GM23338 (cell line): ENCODE results near the gene SRSF7. TPM values are rescaled to one million over a fixed set of nuclear protein-coding genes. Genes with fewer than 3 reads are reported as not detected.

ENCODE experiments used
- ATAC-seq: fragments of 200-7000 bp; cut with Tn5 transposase; 3 replicates; pipeline ENCODE4 v1.9.1; 2020
- DNase-seq: peaks from one replicate; pipeline ENCODE4 v3.0.0-alpha.2; 2015; ENCODE audit warnings: low spot score
- H2AFZ ChIP-seq: fragments of 200-600 bp; sonication (generic); 2 replicates; pipeline ENCODE4 v1.8.0; 2016; ENCODE audit warnings: antibody characterized with exemption, mild to moderate bottlenecking, moderate library complexity
- H3F3A ChIP-seq: fragments of 200-600 bp; sonication (generic); replicated peaks from 2 replicates; pipeline ENCODE4 v1.8.0; 2017; ENCODE audit warnings: antibody characterized with exemption, mixed run types, low read depth
- H3K27ac ChIP-seq: fragments of 200-600 bp; sonication (generic); 2 replicates; pipeline ENCODE4 v1.6.1; 2016; ENCODE audit warnings: low read depth
- H3K27me3 ChIP-seq: fragments of 200-600 bp; sonication (generic); 2 replicates; pipeline ENCODE4 v1.8.0; 2016; ENCODE audit warnings: mild to moderate bottlenecking, mixed run types, moderate library complexity; ENCODE audit not compliant: insufficient read depth
- H3K36me3 ChIP-seq: fragments of 200-600 bp; sonication (generic); 2 replicates; pipeline ENCODE4 v1.8.0; 2016; ENCODE audit warnings: mild to moderate bottlenecking; ENCODE audit not compliant: insufficient read depth
- H3K4me1 ChIP-seq: fragments of 200-600 bp; sonication (generic); 2 replicates; pipeline ENCODE4 v1.8.0; 2016; ENCODE audit warnings: mild to moderate bottlenecking, moderate library complexity; ENCODE audit not compliant: insufficient read depth
- H3K4me2 ChIP-seq: fragments of 200-600 bp; sonication (generic); 2 replicates; pipeline ENCODE4 v1.7.1; 2017; ENCODE audit warnings: mixed run types
- H3K4me3 ChIP-seq: fragments of 200-600 bp; sonication (generic); 2 replicates; pipeline ENCODE4 v1.6.1; 2016; ENCODE audit warnings: mixed run types
- H3K79me2 ChIP-seq: fragments of 200-600 bp; sonication (generic); replicated peaks from 2 replicates; pipeline ENCODE4 v1.8.0; 2017; ENCODE audit warnings: mild to moderate bottlenecking; ENCODE audit not compliant: insufficient read depth
- H3K9me2 ChIP-seq: fragments of 200-600 bp; sonication (generic); 2 replicates; pipeline ENCODE4 v1.8.0; 2017; ENCODE audit not compliant: insufficient read depth
- H4K20me1 ChIP-seq: fragments of 200-600 bp; sonication (generic); replicated peaks from 2 replicates; pipeline ENCODE4 v1.8.0; 2017; ENCODE audit warnings: mild to moderate bottlenecking; ENCODE audit not compliant: insufficient read depth
- H3K27ac Mint-ChIP-seq: 2 replicates; pipeline ENCODE4 v1.8.0; 2020; ENCODE audit warnings: inconsistent platforms, mild to moderate bottlenecking, moderate library complexity, mixed read lengths
- H3K27me3 Mint-ChIP-seq: 3 replicates; pipeline ENCODE4 v1.8.0; 2022; ENCODE audit warnings: low read depth, mild to moderate bottlenecking, moderate library complexity, mixed read lengths, inconsistent platforms; ENCODE audit not compliant: insufficient read depth, poor library complexity
- H3K36me3 Mint-ChIP-seq: 3 replicates; pipeline ENCODE4 v1.8.0; 2021; ENCODE audit warnings: low read depth, mild to moderate bottlenecking, inconsistent platforms, moderate library complexity, mixed read lengths
- H3K4me1 Mint-ChIP-seq: 3 replicates; pipeline ENCODE4 v1.8.0; 2020; ENCODE audit warnings: mild to moderate bottlenecking, inconsistent platforms, mixed read lengths
- H3K4me3 Mint-ChIP-seq: 3 replicates; pipeline ENCODE4 v1.8.0; 2021; ENCODE audit warnings: moderate library complexity, mild to moderate bottlenecking, inconsistent platforms, mixed read lengths
- H3K9me3 Mint-ChIP-seq: 3 replicates; pipeline ENCODE4 v1.8.0; 2020; ENCODE audit warnings: moderate library complexity, mild to moderate bottlenecking, inconsistent platforms, mixed read lengths
- CREB1 ChIP-seq: fragments of 250-450 bp; sonication (Bioruptor Pico); IDR thresholded peaks from 2 replicates; pipeline ENCODE4 v1.5.0; 2020; ENCODE audit warnings: low read depth, mild to moderate bottlenecking, moderate library complexity
- CTCF ChIP-seq, 2 experiments: fragments of 200-600 bp in 1 of 2; sonication (generic) in 1 of 2; conservative IDR thresholded peaks; 2 replicates each; pipeline versions ENCODE4 v1.5.1 to v1.6.1; 2016 to 2017; ENCODE audit warnings: antibody characterized with exemption in 2 of 2, low read depth in 2 of 2, mild to moderate bottlenecking in 2 of 2, moderate library complexity in 1 of 2
- ETS1 ChIP-seq: IDR thresholded peaks from 2 replicates; pipeline ENCODE4 v1.6.1; 2016; ENCODE audit warnings: antibody characterized with exemption
- EZH2 ChIP-seq: fragments of 200-600 bp; sonication (generic); IDR thresholded peaks from one replicate; pipeline ENCODE4 v1.8.0; 2017; ENCODE audit warnings: antibody characterized with exemption, mild to moderate bottlenecking, low read depth; ENCODE audit not compliant: unreplicated experiment
- EZH2phosphoT487 ChIP-seq: fragments of 200-600 bp; sonication (generic); IDR thresholded peaks from one replicate; pipeline ENCODE4 v1.8.1; 2018; ENCODE audit warnings: antibody characterized with exemption; ENCODE audit not compliant: unreplicated experiment
- JUNB ChIP-seq: IDR thresholded peaks from one replicate; pipeline ENCODE4 v1.6.1; 2016; ENCODE audit warnings: antibody characterized with exemption; ENCODE audit not compliant: unreplicated experiment
- NANOG ChIP-seq: IDR thresholded peaks from 2 replicates; pipeline ENCODE4 v1.6.1; 2016; ENCODE audit warnings: antibody characterized with exemption, borderline replicate concordance
- POLR2AphosphoS5 ChIP-seq: IDR thresholded peaks from 2 replicates; pipeline ENCODE4 v1.6.1; 2016; ENCODE audit warnings: antibody characterized with exemption, low read depth
- REST ChIP-seq: IDR thresholded peaks from one replicate; pipeline ENCODE4 v1.6.1; 2018; ENCODE audit warnings: antibody characterized with exemption; ENCODE audit not compliant: unreplicated experiment
- STAT1 ChIP-seq: IDR thresholded peaks from one replicate; pipeline ENCODE4 v1.6.1; 2016; ENCODE audit warnings: antibody characterized with exemption; ENCODE audit not compliant: unreplicated experiment
- ZNF114 ChIP-seq: fragments of 250-450 bp; sonication (Bioruptor Pico); IDR thresholded peaks from 2 replicates; pipeline ENCODE4 v1.5.0; 2020; ENCODE audit warnings: mild to moderate bottlenecking, moderate library complexity
- ZNF331 ChIP-seq: fragments of 250-450 bp; sonication (Bioruptor Pico); IDR thresholded peaks from 2 replicates; pipeline ENCODE4 v1.5.0; 2020; ENCODE audit warnings: low read depth, mild to moderate bottlenecking, moderate library complexity
- ZNF462 ChIP-seq: fragments of 250-450 bp; sonication (Bioruptor Pico); IDR thresholded peaks from 2 replicates; pipeline ENCODE4 v1.5.0; 2020; ENCODE audit warnings: mild to moderate bottlenecking, moderate library complexity
- polyA plus RNA-seq: library from polyadenylated mRNA; unstranded; fragments of >200 nt; fragmentation: Nextera tagmentation; extraction: Ambion mirVana; gene quantifications from 2 replicates; pipeline ENCODE4 v1.2.1, GENCODE V29; 2016
- total RNA-seq: library from RNA; depleted of rRNA; stranded (reverse); fragments of >200 nt; shearing (Covaris generic); gene quantifications from 2 replicates; pipeline ENCODE4 v1.2.3, GENCODE V29; 2014

The SRSF7 gene
- total and polyA plus RNA-seq, 2 experiments from 2014 or later: 251 to 572 TPM

GRCh38 chr2:38737925-38738324 is 13.2 kb downstream of the SRSF7 start:
- Mint-ChIP-seq H3K4me1 (peaks cover 21% of the 10 kb centered on the region), H3K9me3 (peaks cover 10% of the 10 kb centered on the region; the same call in 2 of the 3 replicates), H3K4me3 (no peak overlapping the region), H3K27me3 (peaks cover 17% of the 10 kb centered on the region), H3K36me3 (peaks cover 56% of the 10 kb centered on the region), H3K27ac (peak overlapping the region; percentile 85)
- peaks cover 8% of the 10 kb centered on the region for H4K20me1 ChIP-seq
- no peak for DNase-seq
- peak overlapping the region; percentile 84 for H3K27ac ChIP-seq
- TF ChIP-seq EZH2 (no peak), EZH2phosphoT487 (no peak), ZNF114 (no peak), CTCF (conservative IDR thresholded peaks at IDR 0.05; ENCODE audit: low read depth in 2 of 2) (no peak), ZNF462 (no peak), NANOG (no peak), CREB1 (no peak), STAT1 (no peak), POLR2AphosphoS5 (no peak), JUNB (no peak), REST (no peak), ZNF331 (CRISPR knock-in tag) (no peak), ETS1 (no peak)
- no peak overlapping the region for H3K4me3 ChIP-seq
- H3K4me2 ChIP-seq: no peak overlapping the region
- peaks cover 16% of the 10 kb centered on the region for H3K4me1 ChIP-seq
- no peak for ATAC-seq
- H3K36me3 ChIP-seq: peaks cover 12% of the 10 kb centered on the region
- H3K79me2 ChIP-seq: peaks cover 10% of the 10 kb centered on the region; the same call in 1 of the 2 replicates
- no peak overlapping the region for H2AFZ ChIP-seq
- H3K27me3 ChIP-seq: no peaks in the 10 kb centered on the region
- H3F3A ChIP-seq: peaks cover 15% of the 10 kb centered on the region; the same call in 1 of the 2 replicates
- no peaks in the 10 kb centered on the region for H3K9me2 ChIP-seq
